DND-41 (cell line): ENCODE data around the gene PARPBP.

Experiments
- CTCF ChIP-seq: IDR thresholded peaks from 2 replicates; pipeline ENCODE4 v1.5.1; 2012; ENCODE audit warnings: borderline replicate concordance, low read length, moderate library complexity, mild to moderate bottlenecking; ENCODE audit not compliant: poor library complexity, severe bottlenecking; ENCODE audit errors: extremely low read depth
- EZH2 ChIP-seq: IDR thresholded peaks from 3 replicates; pipeline ENCODE4 v1.6.1; 2012; ENCODE audit warnings: borderline replicate concordance, low read depth, mild to moderate bottlenecking, moderate library complexity, low read length, inconsistent platforms; ENCODE audit not compliant: severe bottlenecking

GRCh38 chr12:102114212-102114611 is 5.8 kb upstream of the PARPBP start:
- no peak for TF ChIP-seq CTCF
- TF ChIP-seq EZH2 = no peak
